Parathyroid adenoma (tissue), 2 donors: ENCODE data around the gene COX7A2L.
"Not testable (repeated sequence)": the region's sequence is repeated elsewhere in the genome, so short reads cannot be mapped to it uniquely, and the experiment has no call there.

Experiments
- H2AFZ ChIP-seq: fragments of 300-600 bp; sonication (generic); one replicate; pipeline ENCODE4 v1.7.0; 2017; ENCODE audit warnings: antibody characterized with exemption, mild to moderate bottlenecking
- H3K27ac ChIP-seq: fragments of 300-600 bp; sonication (generic); one replicate; pipeline ENCODE4 v1.7.0; 2017
- H3K27me3 ChIP-seq: fragments of 300-600 bp; sonication (generic); one replicate; pipeline ENCODE4 v1.7.0; 2017; ENCODE audit warnings: low read length; ENCODE audit not compliant: control insufficient read depth, insufficient read depth
- H3K36me3 ChIP-seq: fragments of 300-600 bp; sonication (generic); one replicate; pipeline ENCODE4 v1.7.0; 2017; ENCODE audit warnings: low read length; ENCODE audit not compliant: control insufficient read depth, insufficient read depth
- H3K4me1 ChIP-seq: fragments of 300-600 bp; sonication (generic); one replicate; pipeline ENCODE4 v1.7.0; 2017; ENCODE audit warnings: control low read depth
- H3K4me2 ChIP-seq: fragments of 300-600 bp; sonication (generic); one replicate; pipeline ENCODE4 v1.7.0; 2017; ENCODE audit warnings: low read length
- H3K4me3 ChIP-seq: fragments of 300-600 bp; sonication (generic); one replicate; pipeline ENCODE4 v1.7.0; 2017; ENCODE audit warnings: low read depth, low read length
- H3K79me2 ChIP-seq: fragments of 300-600 bp; sonication (generic); one replicate; pipeline ENCODE4 v1.7.0; 2017; ENCODE audit warnings: control low read depth
- H3K9ac ChIP-seq: fragments of 300-600 bp; sonication (generic); one replicate; pipeline ENCODE4 v1.7.0; 2017; ENCODE audit warnings: mild to moderate bottlenecking
- H3K9me3 ChIP-seq: fragments of 300-600 bp; sonication (generic); one replicate; pipeline ENCODE4 v1.7.0; 2017; ENCODE audit warnings: low read length; ENCODE audit not compliant: control insufficient read depth
- TF ChIP-seq, protein P1 (sequence below): fragments of 300-600 bp; sonication (generic); IDR thresholded peaks from one replicate; pipeline ENCODE4 v1.7.0; 2017; ENCODE audit warnings: antibody characterized with exemption, mild to moderate bottlenecking
- donor health status: primary hyperparathyroidism.

Gene COX7A2L

DNA sequence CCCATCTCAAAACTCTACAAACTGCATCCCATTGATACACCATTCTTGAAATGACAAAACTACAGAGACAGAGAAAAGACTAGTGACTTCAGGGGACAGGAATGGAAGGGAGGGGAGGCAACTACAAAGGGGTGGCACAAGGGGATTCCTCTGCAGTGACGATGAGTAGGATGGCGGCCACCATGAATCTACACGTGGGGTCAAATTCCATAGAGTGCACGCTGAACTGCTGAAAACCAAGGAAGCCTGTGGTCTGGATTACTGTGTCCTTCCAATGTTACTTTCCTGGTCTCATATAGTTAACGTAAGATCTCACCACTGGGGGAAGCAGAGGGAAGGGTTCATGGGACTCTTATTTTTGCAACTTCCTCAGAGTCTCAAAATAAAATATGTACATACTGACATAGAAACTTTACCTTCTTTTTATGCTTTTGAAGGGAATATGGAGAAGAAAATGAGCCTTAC lies 23.6 kb downstream of the COX7A2L start:
- Histone ChIP-seq H3K4me3 (no peak overlapping the region), H3K36me3 (no peaks in the 10 kb centered on the region), H3K4me1 (peaks cover 15% of the 10 kb centered on the region), H3K4me2 (no peak overlapping the region), H3K9ac (no peak overlapping the region), H3K27ac (no peak overlapping the region), H2AFZ (no peak overlapping the region), H3K9me3 (no peaks in the 10 kb centered on the region), H3K27me3 (no peaks in the 10 kb centered on the region), H3K79me2 (peaks cover 5% of the 10 kb centered on the region)
- TF ChIP-seq, protein P1, sequence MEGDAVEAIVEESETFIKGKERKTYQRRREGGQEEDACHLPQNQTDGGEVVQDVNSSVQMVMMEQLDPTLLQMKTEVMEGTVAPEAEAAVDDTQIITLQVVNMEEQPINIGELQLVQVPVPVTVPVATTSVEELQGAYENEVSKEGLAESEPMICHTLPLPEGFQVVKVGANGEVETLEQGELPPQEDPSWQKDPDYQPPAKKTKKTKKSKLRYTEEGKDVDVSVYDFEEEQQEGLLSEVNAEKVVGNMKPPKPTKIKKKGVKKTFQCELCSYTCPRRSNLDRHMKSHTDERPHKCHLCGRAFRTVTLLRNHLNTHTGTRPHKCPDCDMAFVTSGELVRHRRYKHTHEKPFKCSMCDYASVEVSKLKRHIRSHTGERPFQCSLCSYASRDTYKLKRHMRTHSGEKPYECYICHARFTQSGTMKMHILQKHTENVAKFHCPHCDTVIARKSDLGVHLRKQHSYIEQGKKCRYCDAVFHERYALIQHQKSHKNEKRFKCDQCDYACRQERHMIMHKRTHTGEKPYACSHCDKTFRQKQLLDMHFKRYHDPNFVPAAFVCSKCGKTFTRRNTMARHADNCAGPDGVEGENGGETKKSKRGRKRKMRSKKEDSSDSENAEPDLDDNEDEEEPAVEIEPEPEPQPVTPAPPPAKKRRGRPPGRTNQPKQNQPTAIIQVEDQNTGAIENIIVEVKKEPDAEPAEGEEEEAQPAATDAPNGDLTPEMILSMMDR = no peak

DNA sequence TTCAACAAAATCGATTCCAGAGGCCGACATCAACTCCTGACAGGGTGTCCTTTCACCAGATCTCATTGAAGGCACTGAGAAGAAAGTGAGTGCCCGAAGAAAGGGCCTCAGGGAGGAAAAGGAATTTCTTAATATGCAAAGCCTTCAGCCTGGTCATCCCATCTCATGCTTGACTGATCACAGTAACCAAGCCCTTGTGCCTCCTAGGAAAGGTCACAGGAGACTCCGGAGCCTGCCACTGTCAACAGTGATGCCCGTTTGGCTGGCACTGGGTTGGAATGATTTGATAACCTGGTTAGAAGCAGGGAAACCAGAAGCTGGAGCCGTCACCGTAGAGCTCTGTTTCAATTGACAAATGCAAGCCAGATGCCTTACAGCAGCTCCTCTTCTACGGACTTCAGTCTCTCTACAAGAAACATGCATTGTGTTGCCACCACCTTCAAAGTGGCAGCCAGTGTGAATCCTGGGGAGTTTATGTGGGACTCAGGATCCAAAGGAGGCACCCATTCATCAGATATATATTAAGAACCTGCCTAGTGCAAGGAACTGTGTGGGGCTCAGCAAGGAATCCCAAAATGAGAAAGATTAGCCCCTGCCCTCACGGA lies 24.6 kb downstream of the COX7A2L start:
- Histone ChIP-seq H3K27ac (no peak overlapping the region), H3K4me1 (peaks cover 11% of the 10 kb centered on the region), H3K4me3 (no peak overlapping the region), H2AFZ (no peak overlapping the region), H3K27me3 (no peaks in the 10 kb centered on the region), H3K36me3 (no peaks in the 10 kb centered on the region), H3K4me2 (no peak overlapping the region), H3K9me3 (no peaks in the 10 kb centered on the region), H3K79me2 (peaks cover 4% of the 10 kb centered on the region), H3K9ac (no peak overlapping the region)
- TF ChIP-seq, protein P1 = no peak

DNA sequence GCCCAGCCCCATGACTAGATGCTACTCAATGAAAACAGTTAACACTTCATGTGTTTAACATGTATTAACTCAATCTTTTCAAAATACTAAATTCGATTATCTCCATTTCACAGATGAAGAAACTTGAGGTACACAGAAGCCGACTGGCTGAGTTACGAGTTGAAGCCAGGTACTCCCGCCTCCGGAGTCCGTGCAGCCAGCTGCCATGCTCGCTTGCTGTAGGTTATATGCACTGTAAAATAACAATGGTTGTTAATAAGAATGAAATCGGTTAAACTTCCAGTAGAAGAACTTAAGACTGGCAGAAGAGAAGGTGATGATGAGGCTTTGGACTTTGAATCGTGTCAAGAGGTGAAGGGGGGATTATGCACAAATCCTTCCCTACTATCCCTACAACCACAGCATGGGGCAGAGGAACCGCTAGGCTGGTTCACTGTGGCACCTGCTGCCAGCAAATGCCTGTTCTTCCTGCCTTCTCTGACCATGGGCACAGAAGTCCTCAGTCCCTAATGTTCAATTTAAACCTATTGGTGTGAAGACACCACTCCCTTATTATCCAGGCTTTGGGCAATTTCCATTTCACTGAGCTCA lies 25.4 kb downstream of the COX7A2L start:
- Histone ChIP-seq H3K4me2 (no peak overlapping the region), H3K9me3 (no peaks in the 10 kb centered on the region), H3K27me3 (no peaks in the 10 kb centered on the region), H2AFZ (no peak overlapping the region), H3K79me2 (no peaks in the 10 kb centered on the region), H3K36me3 (no peaks in the 10 kb centered on the region), H3K27ac (no peak overlapping the region), H3K9ac (no peak overlapping the region), H3K4me1 (peaks cover 12% of the 10 kb centered on the region), H3K4me3 (no peak overlapping the region)
- TF ChIP-seq, protein P1 = no peak

DNA sequence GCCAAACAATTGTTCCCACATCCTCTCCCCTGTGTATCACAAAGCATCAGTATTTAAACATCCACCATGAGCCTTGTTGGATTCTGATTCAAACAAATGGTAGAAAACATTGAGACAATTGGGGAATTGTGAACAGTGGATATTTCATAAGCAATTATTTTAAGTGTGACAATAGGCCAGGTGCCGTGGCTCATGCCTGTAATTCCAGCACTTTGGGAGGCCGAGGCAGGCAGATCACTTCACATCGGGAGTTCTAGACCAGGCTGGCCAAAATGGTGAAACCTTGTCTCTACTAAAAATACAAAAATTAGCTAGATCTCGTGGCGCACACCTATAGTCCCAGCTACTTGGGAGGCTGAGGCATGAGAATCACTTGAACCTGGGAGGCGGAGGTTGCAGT lies 26.2 kb downstream of the COX7A2L start:
- H3K9ac ChIP-seq, H3K36me3 ChIP-seq, H3K9me3 ChIP-seq, H2AFZ ChIP-seq, H3K4me2 ChIP-seq, H3K27ac ChIP-seq, H3K79me2 ChIP-seq, H3K27me3 ChIP-seq, H3K4me3 ChIP-seq: not testable (repeated sequence)
- H3K4me1 ChIP-seq = peaks cover 12% of the 10 kb centered on the region

DNA sequence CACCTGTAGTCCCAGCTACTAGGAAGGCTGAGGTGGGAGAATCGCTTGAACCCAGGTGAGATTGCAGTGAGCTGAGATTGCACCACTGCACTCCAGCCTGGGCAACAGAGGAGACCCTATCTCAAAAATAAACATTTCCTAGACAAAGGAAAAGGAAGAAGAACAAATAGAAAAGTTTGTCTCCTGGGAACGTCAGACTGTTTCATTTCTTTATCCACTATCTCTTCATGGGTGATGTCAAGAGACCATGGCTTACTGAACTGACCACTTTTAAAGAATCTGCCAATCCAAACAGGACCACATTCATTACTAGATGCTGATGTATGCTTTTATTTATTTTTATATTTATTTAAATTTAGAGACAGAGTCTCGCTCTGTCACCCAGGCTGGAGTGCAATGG lies 26.8 kb downstream of the COX7A2L start:
- Histone ChIP-seq H3K4me3 (no peak overlapping the region), H3K4me1 (peaks cover 12% of the 10 kb centered on the region), H3K79me2 (no peaks in the 10 kb centered on the region), H2AFZ (no peak overlapping the region), H3K36me3 (no peaks in the 10 kb centered on the region), H3K27me3 (no peaks in the 10 kb centered on the region), H3K9ac (no peak overlapping the region), H3K27ac (no peak overlapping the region), H3K9me3 (no peaks in the 10 kb centered on the region), H3K4me2 (no peak overlapping the region)
- TF ChIP-seq, protein P1 = no peak
